Neural cell (in vitro differentiated cells): ENCODE measurements around the gene WDR5.

ENCODE experiments used
- EP300 ChIP-seq: fragments of 450-650 bp; conservative IDR thresholded peaks from 2 replicates; pipeline ENCODE4 v1.6.1; 2014; ENCODE audit warnings: antibody characterized with exemption, mild to moderate bottlenecking, moderate library complexity; ENCODE audit not compliant: poor library complexity, severe bottlenecking
- EZH2 ChIP-seq: fragments of 200-600, 300-800 bp; shearing (Covaris generic), sonication (generic); IDR thresholded peaks from 2 replicates; pipeline ENCODE4 v1.6.1; 2014; ENCODE audit warnings: antibody characterized with exemption, low read length, borderline replicate concordance, mild to moderate bottlenecking; ENCODE audit not compliant: insufficient read depth, poor library complexity, severe bottlenecking
- POLR2AphosphoS5 ChIP-seq: IDR thresholded peaks from 2 replicates; pipeline ENCODE4 v1.6.1; 2012
- SMC3 ChIP-seq: fragments of 450-650 bp; conservative IDR thresholded peaks from 2 replicates; pipeline ENCODE4 v1.6.1; 2014; ENCODE audit warnings: antibody characterized with exemption, mild to moderate bottlenecking, moderate library complexity; ENCODE audit not compliant: poor library complexity
- TF ChIP-seq, protein P1 (sequence below): fragments of 450-650 bp; IDR thresholded peaks from 2 replicates; pipeline ENCODE4 v1.5.1; 2014; ENCODE audit warnings: antibody characterized with exemption, mild to moderate bottlenecking, moderate library complexity; ENCODE audit not compliant: poor library complexity, severe bottlenecking
- TF ChIP-seq, protein P2 (sequence below): IDR thresholded peaks from 2 replicates; pipeline ENCODE4 v1.6.1; 2012; ENCODE audit warnings: borderline replicate concordance

DNA sequence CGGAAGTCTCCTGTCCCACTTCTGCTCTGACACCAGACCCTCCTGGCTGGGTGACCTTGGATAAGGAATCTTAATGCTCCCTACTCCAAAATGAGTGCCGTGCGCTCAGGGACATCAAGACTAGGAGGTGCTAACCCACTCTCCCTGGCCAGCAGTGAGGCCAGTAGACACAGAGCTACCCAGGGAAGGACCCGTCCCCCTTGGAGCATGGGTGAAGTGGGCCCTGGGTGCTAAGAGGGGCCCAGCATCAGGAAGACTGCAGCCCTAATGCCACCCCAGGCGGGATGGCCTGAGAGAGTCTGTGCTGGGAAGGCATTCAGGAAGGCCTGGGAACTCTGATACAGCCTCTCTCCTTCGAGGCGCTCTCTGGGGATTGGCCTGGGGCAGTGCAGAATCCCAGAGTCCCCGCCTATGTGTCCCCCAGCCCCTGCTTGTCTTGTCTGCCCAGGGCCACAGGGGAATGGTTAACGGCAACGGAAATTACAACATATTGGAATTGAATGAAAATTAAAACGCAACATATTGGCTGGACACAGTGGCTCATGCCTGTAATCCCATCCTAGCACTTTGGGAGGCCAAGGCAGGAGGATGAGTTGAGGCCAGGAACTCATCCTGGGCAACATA lies 58.1 kb downstream of the WDR5 start:
- TF ChIP-seq, protein P1, sequence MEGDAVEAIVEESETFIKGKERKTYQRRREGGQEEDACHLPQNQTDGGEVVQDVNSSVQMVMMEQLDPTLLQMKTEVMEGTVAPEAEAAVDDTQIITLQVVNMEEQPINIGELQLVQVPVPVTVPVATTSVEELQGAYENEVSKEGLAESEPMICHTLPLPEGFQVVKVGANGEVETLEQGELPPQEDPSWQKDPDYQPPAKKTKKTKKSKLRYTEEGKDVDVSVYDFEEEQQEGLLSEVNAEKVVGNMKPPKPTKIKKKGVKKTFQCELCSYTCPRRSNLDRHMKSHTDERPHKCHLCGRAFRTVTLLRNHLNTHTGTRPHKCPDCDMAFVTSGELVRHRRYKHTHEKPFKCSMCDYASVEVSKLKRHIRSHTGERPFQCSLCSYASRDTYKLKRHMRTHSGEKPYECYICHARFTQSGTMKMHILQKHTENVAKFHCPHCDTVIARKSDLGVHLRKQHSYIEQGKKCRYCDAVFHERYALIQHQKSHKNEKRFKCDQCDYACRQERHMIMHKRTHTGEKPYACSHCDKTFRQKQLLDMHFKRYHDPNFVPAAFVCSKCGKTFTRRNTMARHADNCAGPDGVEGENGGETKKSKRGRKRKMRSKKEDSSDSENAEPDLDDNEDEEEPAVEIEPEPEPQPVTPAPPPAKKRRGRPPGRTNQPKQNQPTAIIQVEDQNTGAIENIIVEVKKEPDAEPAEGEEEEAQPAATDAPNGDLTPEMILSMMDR = no peak
- TF ChIP-seq, protein P2, sequence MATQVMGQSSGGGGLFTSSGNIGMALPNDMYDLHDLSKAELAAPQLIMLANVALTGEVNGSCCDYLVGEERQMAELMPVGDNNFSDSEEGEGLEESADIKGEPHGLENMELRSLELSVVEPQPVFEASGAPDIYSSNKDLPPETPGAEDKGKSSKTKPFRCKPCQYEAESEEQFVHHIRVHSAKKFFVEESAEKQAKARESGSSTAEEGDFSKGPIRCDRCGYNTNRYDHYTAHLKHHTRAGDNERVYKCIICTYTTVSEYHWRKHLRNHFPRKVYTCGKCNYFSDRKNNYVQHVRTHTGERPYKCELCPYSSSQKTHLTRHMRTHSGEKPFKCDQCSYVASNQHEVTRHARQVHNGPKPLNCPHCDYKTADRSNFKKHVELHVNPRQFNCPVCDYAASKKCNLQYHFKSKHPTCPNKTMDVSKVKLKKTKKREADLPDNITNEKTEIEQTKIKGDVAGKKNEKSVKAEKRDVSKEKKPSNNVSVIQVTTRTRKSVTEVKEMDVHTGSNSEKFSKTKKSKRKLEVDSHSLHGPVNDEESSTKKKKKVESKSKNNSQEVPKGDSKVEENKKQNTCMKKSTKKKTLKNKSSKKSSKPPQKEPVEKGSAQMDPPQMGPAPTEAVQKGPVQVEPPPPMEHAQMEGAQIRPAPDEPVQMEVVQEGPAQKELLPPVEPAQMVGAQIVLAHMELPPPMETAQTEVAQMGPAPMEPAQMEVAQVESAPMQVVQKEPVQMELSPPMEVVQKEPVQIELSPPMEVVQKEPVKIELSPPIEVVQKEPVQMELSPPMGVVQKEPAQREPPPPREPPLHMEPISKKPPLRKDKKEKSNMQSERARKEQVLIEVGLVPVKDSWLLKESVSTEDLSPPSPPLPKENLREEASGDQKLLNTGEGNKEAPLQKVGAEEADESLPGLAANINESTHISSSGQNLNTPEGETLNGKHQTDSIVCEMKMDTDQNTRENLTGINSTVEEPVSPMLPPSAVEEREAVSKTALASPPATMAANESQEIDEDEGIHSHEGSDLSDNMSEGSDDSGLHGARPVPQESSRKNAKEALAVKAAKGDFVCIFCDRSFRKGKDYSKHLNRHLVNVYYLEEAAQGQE = no peak
- no peak for TF ChIP-seq POLR2AphosphoS5
- TF ChIP-seq EP300 = no peak
- TF ChIP-seq EZH2 = no peak
- no peak for TF ChIP-seq SMC3
